Hematopoietic multipotent progenitor cell (in vitro differentiated cells): ENCODE measurements around the gene RIPOR2. TPM values are rescaled to one million over a fixed set of nuclear protein-coding genes. Genes with fewer than 3 reads are reported as not detected.
"Not testable (repeated sequence)": the region's sequence is repeated elsewhere in the genome, so short reads cannot be mapped to it uniquely, and the experiment has no call there.

Source experiments
- DNase-seq, 3 donors: peaks; one replicate each; pipeline ENCODE4 v3.0.0-alpha.2; 2011 to 2015; ENCODE audit warnings: low read depth in 2 of 3, low spot score in 2 of 3
- total RNA-seq: library from RNA; depleted of rRNA; stranded (reverse); fragments of >200 nt; gene quantifications from one replicate; pipeline ENCODE4 v1.2.3, GENCODE V29; 2012

RIPOR2 gene
- total RNA-seq, 1 donor, result 55.5 TPM

GRCh38 chr6:24959319-24959718, 23.6 kb upstream of the RIPOR2 start:
- no peak for DNase-seq

DNA sequence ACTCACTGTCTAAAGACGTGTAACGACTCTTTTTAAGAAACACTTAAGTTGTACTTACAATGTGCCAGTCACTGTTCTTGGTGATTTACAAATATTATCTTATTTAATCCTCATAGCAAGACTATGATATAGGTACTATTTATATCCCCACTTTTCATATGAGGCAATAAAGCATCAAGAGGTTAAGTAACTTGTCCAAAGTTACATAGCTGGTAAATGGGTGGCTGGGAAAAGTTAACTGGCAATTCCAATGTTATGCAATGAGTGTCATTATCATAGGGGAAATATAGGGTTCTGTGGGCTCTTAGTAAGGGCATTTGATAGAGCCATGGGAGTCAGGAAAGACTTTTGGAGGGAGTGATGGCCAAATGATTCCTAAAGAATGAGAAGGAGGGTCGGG, 21.4 kb upstream of the RIPOR2 start:
- no peak for DNase-seq

DNA sequence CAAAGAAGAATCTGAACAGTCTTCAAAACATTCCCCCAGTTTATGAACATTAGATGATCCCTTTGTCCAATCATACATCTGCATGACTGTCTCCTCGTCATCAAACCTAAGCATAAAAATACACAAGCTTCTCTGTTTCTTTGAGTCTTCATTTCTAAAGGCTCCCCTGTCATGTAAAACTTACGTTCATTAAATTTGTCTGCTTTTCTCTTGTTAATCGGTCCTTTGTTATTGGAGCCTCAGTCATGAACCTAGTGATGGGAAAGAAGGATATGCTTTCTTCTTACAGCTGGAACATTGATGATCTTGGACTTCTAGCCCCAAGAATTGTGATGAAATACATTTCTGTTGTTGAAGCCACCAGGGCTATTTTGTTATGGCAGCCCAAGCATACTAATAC, 18.0 kb upstream of the RIPOR2 start:
- DNase-seq, result no peak

- DNase-seq, result peak in 2 of 3 donors; percentile 85 to 94
Measured at GRCh38 chr6:24951811-24952299, 16.1 kb upstream of the RIPOR2 start.

GRCh38 chr6:24950218-24950941, 14.6 kb upstream of the RIPOR2 start:
- no peak for DNase-seq

DNA sequence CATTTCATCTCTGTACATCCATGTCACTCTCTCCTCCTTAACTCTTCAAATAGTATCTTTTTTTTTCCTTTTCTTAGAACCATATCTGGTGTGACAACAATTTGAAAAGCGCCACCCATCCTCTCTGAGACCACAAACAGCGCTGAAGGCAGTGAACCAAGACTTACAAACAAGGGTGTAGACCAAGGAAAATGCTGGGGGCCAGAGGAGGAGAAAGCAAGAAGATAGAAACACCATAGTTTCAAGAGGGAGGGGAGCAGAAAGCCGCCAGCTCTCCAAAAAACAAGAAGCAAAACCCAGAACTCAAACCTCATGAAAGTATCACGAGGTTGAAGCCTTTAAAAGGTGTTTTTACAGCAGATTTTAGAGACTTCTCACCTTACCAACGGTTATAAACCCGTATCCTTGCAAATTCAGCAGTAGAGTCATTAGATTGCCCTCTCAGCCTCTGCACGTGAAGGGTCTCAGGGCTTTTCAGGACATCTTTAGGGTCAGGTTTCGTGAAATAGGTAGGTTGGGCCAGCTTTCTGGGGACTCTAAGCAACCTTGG, 13.3 kb upstream of the RIPOR2 start:
- DNase-seq, result peak in 1 of 3 donors; percentile 45

GRCh38 chr6:24948261-24948660, 12.5 kb upstream of the RIPOR2 start:
- DNase-seq, result not testable (repeated sequence)

DNA sequence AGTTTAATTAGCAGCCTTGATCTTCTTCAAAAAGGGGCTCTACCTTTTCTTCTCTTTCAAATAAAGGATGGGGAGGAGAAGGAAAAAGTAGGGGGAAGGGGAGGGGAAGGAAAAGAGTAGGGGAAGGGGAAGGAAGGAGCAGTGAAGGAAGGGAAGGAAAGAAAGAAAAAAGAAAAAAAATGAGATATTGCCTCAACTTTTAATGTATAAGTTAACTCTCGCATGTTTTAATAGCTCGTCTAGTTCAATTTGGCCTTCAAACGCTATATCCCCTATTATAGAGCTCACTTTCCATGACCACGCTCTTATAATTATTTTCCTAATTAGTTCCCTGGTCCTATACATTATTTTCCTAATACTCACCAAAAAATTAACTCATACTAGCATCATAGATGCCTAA, 11.9 kb upstream of the RIPOR2 start:
- no peak for DNase-seq

DNA sequence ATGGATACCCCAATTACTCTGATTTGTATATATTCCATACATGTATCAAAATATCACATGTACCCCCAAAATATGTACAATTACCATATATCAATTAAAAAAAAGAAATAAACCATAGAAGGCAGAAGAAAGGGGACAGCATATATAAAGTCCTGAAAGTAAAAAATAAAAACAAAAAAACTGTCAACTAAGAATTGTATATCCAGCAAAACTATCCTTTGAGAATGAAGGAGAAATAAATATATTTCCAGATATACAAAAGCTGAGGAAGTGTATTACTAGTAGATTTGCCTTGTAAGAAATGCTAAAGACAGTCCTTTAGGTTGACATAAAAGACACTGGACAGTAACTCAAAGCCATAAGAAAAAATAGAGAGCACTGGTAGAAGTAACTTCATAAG, 9.3 kb upstream of the RIPOR2 start:
- DNase-seq, result peak in 1 of 3 donors; percentile 44

- no peak for DNase-seq
Measured at GRCh38 chr6:24943774-24944173, 8.0 kb upstream of the RIPOR2 start.

DNA sequence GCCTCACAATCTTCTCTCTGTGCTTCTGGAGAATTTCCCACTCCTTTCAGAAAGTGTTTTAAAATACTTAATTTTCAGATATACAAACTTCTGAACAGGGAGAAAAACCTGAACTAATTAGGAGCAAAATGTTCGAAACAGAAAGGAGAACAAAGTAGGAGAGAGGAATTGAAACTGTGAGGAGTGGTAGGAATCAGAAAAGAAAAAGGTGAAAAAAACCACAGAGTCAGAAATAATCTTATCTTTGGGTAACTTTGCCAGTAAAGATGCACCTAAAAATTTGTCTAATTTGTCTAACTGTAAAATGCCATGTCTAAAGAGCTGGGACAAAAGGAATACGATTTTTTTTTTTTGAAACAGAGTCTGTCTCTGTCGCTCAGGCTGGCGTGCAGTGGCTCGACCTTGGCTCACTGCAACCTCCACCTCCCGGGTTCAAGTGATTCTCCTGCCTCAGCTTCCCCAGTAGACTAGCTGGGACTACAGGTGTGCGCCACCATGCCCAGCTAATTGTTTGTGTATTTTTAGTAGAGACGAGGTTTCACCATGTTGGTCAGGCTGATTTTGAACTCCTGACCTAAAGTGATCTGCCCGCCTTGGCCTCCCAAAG, 4.7 kb upstream of the RIPOR2 start:
- no peak for DNase-seq

GRCh38 chr6:24936641-24937317, 1.0 kb upstream of the RIPOR2 start:
- no peak for DNase-seq

DNA sequence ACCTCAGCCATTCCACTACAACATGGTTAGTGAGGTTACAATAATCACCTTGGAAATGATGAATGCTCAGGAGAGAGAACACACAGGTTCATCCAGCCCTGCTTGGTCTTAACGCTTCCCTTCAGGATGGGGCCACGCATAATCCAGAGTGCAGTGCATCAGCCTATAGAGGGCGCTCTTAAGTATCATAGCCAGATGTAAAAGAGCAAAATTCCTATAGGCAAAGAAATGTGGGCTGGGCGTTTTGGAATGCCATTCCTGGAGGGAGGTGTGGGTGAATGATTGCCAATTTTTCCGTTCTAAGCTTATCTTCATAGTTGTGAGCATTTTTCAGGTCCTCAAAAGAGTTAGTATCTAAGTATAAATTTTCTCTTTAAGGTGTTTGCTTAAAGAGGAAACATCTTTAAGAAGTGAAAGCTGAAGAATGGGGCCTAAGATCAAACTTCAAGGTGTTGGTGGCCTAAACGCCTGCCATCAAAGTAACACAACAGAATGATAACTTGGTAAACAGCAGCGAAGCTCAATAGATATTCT, 1.8 kb downstream of the RIPOR2 start:
- DNase-seq, result no peak

DNA sequence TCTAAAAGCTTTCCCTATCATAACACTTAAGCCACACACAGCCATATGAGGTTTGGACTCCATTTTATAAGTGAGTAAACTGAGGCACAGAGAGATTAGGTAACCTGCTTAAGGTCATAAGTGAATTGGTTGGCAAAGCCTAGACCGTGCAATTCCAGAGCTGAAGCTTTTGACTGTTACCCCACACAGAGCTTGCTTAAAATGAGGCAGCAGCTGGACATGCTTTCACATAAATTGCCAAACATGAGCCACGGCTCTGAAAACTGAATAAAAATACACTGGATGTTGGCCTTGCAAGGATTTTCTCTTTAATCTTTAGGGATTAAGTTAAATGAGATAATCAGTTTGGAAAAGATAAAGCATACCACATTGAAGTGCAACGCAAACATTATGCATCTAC, 2.5 kb downstream of the RIPOR2 start:
- DNase-seq, result no peak

DNA sequence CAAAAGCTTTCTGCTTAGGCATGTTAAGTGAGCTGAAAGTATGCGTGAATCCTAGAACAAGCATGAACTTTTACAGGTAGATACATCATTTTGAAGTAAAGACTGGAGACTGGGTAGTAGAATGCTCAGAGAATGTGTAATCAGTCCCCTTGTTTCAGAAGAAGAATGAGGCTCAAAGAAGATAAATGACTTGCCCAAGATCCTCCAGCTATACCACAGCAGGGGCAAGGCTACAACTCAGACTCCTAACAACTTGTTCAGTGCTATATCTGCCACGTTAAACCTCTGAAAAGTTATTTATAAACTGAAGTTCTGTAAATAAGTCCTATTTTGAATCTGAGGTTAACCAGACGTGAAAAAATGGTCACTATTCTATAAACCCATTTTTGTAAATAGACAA, 2.9 kb downstream of the RIPOR2 start:
- DNase-seq, result no peak

DNA sequence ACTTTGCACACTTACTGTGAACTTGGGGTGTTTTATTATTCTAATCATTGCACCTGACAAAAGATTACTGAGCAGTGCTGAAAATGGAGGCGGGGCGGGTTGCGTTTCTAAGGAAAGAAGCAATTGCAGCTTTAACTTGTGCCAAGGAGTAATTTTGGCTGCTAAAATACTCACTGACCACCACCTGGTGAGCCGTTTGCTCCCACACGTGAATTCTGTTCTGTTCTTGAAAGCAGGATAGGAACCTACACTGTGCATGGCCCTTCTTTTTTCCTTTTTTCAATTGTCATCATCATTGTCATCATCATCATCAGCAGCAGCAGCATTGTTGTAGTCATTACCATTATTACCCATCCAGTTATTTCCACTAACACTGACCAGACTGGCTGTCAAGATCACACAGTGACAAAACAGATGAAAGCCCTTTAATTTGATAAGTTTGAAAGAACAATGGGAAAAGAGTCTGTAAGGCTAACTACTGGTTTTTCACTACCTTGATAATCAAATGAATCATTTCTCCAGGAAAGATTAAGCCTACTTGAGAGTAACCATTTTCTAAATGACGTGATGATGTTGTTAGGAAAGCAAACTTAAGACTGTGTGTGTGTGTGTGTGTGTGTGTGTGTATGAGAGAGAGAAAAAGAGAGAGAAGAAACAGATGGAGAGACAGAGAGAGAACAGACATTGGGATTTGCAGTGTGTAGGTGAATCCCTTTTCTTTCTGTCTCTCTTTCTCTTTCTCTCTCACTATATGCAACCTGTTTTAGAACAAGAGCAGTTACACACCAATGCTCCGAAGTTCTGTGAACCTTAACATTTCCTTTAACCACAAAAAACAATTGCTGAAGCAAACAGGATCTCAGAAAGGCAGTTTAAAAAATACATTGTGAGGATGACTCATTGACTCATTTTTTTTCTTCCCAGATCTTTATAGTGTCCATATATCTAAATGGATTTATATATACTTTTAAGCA, 3.8 kb downstream of the RIPOR2 start:
- DNase-seq, result peak in 1 of 3 donors; percentile 47

DNA sequence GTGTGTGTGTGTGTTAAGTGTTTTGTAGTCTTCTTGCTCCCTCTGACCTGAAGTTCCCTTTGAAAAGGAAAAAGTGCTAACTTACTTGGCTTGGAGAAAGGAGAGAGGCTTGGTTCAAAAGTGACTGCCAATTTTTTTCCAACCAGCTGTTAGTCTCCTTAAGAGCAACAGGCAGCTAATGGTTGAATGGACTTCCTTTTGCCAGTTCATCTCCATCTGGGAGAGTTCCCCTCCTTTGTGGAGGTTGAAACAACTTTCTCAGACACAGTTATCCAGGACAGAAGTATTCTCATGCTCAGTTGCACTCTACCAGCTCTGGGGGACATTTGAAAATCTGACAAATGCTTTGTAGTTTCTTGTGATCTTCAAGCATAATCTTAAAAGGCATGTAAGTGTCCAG, 4.5 kb downstream of the RIPOR2 start:
- no peak for DNase-seq

- no peak for DNase-seq
Measured at GRCh38 chr6:24930431-24930871, 5.3 kb downstream of the RIPOR2 start.

GRCh38 chr6:24929242-24929641, 6.5 kb downstream of the RIPOR2 start:
- peak in 1 of 3 donors; percentile 67 for DNase-seq
